ENCODE data around the gene GIMAP2. TPM values are rescaled to one million over a fixed set of nuclear protein-coding genes. Genes with fewer than 3 reads are reported as not detected.

GIMAP2 gene
- total and polyA plus RNA-seq, 9 of the 15 experiments (the other 6 are each of a cell fraction or from before 2014, with no cell fraction given): 0.37 to 1.8 (median 1.2) TPM

GRCh38 chr7:150642926-150643325 lies 42.6 kb upstream of the GIMAP2 start:
- no peaks in the 10 kb centered on the region for H4K20me1 ChIP-seq (replicated peaks; ENCODE audit: control insufficient read depth, insufficient read depth, low read length)
- CTCF ChIA-PET (ENCODE audit: low intra/inter-chr PET ratio): no interaction called here
- H3K4me1 ChIP-seq (replicated peaks in 1 of 2; ENCODE audit: control insufficient read depth in 2 of 2, insufficient read depth in 2 of 2, low read length in 2 of 2): no peaks in the 10 kb centered on the region
- FAIRE-seq (no peak), DNase-seq (ENCODE audit: extremely low read depth in 1 of 4, low spot score in 3 of 4) (no peak), ATAC-seq (no peak)
- peaks cover 0 to 5% of the 10 kb centered on the region in 2 experiments; a peak in 1 of 5 replicates for H3K27me3 ChIP-seq (ENCODE audit: control insufficient read depth in 2 of 2, insufficient read depth in 2 of 2, low read length in 2 of 2)
- H3K27ac ChIP-seq (ENCODE audit: extremely low read depth, low read depth, low read length): no peak overlapping the region
- BruUV-seq (replicated peaks): no TSS peak
- in situ Hi-C loops (cut with MboI): no loop called here
- WGBS (ENCODE audit: insufficient coverage, low coverage, missing lambda C conversion rate): 0% methylated on average over 5 of the region's 5 CpGs
- intact Hi-C loops (cut with micrococcal nuclease): no loop called here
- no peak overlapping the region for H3K4me3 ChIP-seq
- H3K36me3 ChIP-seq (ENCODE audit: control insufficient read depth, insufficient read depth, low read length): no peaks in the 10 kb centered on the region
- no peak overlapping the region for H2AFZ ChIP-seq (ENCODE audit: low read depth, low read length)
- H3K79me2 ChIP-seq (ENCODE audit: control insufficient read depth, insufficient read depth, low read length): no peaks in the 10 kb centered on the region
- H3K9me1 ChIP-seq (ENCODE audit: control insufficient read depth, insufficient read depth, low read length): no peaks in the 10 kb centered on the region
- H3K9ac ChIP-seq (ENCODE audit: insufficient read depth in 1 of 2, low read depth in 2 of 2, low read length in 2 of 2): no peak overlapping the region
- H3K9me3 ChIP-seq (replicated peaks; ENCODE audit: control insufficient read depth, insufficient read depth, low read depth, low read length): no peaks in the 10 kb centered on the region; the same call in 1 of the 2 replicates
- H3K4me2 ChIP-seq (ENCODE audit: insufficient read depth, low read length): no peak overlapping the region
- POLR2A ChIA-PET: no interaction called here
- TF ChIP-seq KLF16 (IDR thresholded peaks at IDR 0.05): no peak
- no peak for TF ChIP-seq CGGBP1 (CRISPR knock-in tag; IDR thresholded peaks at IDR 0.05)
- no peak for TF ChIP-seq HDAC2 (IDR thresholded peaks at IDR 0.05)
- no peak for TF ChIP-seq TFAP4 (CRISPR knock-in tag; IDR thresholded peaks at IDR 0.05; ENCODE audit: borderline replicate concordance)
- no peak for TF ChIP-seq ZNF184 (CRISPR knock-in tag; IDR thresholded peaks at IDR 0.05)
- no peak for TF ChIP-seq HMBOX1 (IDR thresholded peaks at IDR 0.05)
- no peak for TF ChIP-seq CLOCK (CRISPR knock-in tag; IDR thresholded peaks at IDR 0.05; ENCODE audit: borderline replicate concordance)
- TF ChIP-seq TCFL5 (CRISPR knock-in tag; conservative IDR thresholded peaks at IDR 0.05): no peak
- no peak for TF ChIP-seq TAF15 (IDR thresholded peaks at IDR 0.05; ENCODE audit: low read depth, low read length)
- TF ChIP-seq ZNF347 (CRISPR knock-in tag; IDR thresholded peaks at IDR 0.05; ENCODE audit: low read depth): no peak
- TF ChIP-seq USF2 (CRISPR knock-in tag; IDR thresholded peaks at IDR 0.05): no peak
- no peak for TF ChIP-seq ZNF609 (CRISPR knock-in tag; IDR thresholded peaks at IDR 0.05; ENCODE audit: borderline replicate concordance)

Data from K562 (cell line).